ENCODE measurements around the gene CDK14. TPM values are rescaled to one million over a fixed set of nuclear protein-coding genes. Genes with fewer than 3 reads are reported as not detected.

The CDK14 gene
- polyA plus RNA-seq, 3 donors = 1.7 to 2.5 (median 2.1) TPM

DNA sequence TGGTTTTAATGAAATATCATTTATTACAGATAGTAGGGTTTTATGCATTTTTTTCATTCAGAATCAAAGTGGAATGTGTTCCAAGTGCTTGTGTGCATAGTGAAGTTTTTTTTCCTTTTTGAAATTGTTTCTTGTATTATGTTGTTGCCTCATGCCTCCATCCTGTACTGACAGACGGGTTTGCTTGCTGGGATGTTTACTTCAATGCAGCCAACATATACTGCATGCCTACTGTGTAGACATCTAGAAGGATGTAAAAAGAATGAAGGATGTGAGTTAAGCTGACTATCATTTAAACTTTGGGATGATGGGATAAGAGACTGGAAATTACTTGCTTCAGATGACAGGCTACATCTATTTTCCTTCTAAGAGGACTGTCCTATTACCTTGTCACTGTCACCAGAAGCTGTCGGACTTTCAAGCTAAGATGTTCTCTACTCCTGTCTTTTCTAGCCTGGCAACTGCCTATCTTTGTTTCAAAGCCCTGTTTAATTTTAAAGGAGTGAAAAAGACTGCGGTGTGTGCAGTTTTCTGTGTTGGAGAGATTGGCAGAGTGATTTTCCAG lies 243.7 kb downstream of the CDK14 start:
- H3K4me2 ChIP-seq (replicated peaks; ENCODE audit: extremely low read depth, low read length, poor library complexity, severe bottlenecking) = no peak overlapping the region
- peaks cover 18 to 21% of the 10 kb centered on the region in 2 donors for H3K9me3 ChIP-seq (replicated peaks in 1 of 2; ENCODE audit: control insufficient read depth in 1 of 2, insufficient read depth in 1 of 2, low read length in 2 of 2)
- H3K27ac Mint-ChIP-seq = no peak overlapping the region
- H2AFZ ChIP-seq (ENCODE audit: insufficient read depth, low read depth, low read length, poor library complexity, severe bottlenecking) = no peak overlapping the region
- H3K9me3 Mint-ChIP-seq = peaks cover 11 to 24% (median 19%) of the 10 kb centered on the region in 7 donors
- H3K36me3 ChIP-seq (replicated peaks in 1 of 2; ENCODE audit: control insufficient read depth in 1 of 2, insufficient read depth in 2 of 2, low read length in 2 of 2) = no peaks in the 10 kb centered on the region
- intact Hi-C loops (cut with micrococcal nuclease) = no loop called here
- no peak for DNase-seq
- no peaks in the 10 kb centered on the region for H3K4me1 Mint-ChIP-seq
- 100% methylated on average over 1 of the region's 3 CpGs for WGBS (ENCODE audit: insufficient coverage)
- no peaks in the 10 kb centered on the region for H3K79me2 ChIP-seq (ENCODE audit: insufficient read depth, low read length)
- H3K27me3 ChIP-seq (ENCODE audit: control insufficient read depth in 2 of 2, insufficient read depth in 2 of 2, low read length in 2 of 2) = no peaks in the 10 kb centered on the region
- no peaks in the 10 kb centered on the region for H3K4me1 ChIP-seq (ENCODE audit: control insufficient read depth in 1 of 2, insufficient read depth in 2 of 2, low read length in 2 of 2)
- H4K20me1 ChIP-seq (ENCODE audit: insufficient read depth, low read length) = no peaks in the 10 kb centered on the region
- peaks cover 4% of the 10 kb centered on the region in 2 donors for H3K36me3 Mint-ChIP-seq
- H3K4me3 Mint-ChIP-seq = no peak overlapping the region
- TF ChIP-seq, protein P1, sequence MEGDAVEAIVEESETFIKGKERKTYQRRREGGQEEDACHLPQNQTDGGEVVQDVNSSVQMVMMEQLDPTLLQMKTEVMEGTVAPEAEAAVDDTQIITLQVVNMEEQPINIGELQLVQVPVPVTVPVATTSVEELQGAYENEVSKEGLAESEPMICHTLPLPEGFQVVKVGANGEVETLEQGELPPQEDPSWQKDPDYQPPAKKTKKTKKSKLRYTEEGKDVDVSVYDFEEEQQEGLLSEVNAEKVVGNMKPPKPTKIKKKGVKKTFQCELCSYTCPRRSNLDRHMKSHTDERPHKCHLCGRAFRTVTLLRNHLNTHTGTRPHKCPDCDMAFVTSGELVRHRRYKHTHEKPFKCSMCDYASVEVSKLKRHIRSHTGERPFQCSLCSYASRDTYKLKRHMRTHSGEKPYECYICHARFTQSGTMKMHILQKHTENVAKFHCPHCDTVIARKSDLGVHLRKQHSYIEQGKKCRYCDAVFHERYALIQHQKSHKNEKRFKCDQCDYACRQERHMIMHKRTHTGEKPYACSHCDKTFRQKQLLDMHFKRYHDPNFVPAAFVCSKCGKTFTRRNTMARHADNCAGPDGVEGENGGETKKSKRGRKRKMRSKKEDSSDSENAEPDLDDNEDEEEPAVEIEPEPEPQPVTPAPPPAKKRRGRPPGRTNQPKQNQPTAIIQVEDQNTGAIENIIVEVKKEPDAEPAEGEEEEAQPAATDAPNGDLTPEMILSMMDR (IDR thresholded peaks at IDR 0.05) = no peak
- no peak overlapping the region for H3K9ac ChIP-seq (ENCODE audit: insufficient read depth, low read length, poor library complexity, severe bottlenecking)
- no peak overlapping the region for H3K27ac ChIP-seq (ENCODE audit: low read depth in 1 of 2, low read length in 2 of 2)
- no peaks in the 10 kb centered on the region for H3K27me3 Mint-ChIP-seq (ENCODE audit: low read depth in 3 of 3)
- no peak overlapping the region for H3K4me3 ChIP-seq (replicated peaks in 1 of 3; ENCODE audit: low read depth in 2 of 3, low read length in 3 of 3)

DNA sequence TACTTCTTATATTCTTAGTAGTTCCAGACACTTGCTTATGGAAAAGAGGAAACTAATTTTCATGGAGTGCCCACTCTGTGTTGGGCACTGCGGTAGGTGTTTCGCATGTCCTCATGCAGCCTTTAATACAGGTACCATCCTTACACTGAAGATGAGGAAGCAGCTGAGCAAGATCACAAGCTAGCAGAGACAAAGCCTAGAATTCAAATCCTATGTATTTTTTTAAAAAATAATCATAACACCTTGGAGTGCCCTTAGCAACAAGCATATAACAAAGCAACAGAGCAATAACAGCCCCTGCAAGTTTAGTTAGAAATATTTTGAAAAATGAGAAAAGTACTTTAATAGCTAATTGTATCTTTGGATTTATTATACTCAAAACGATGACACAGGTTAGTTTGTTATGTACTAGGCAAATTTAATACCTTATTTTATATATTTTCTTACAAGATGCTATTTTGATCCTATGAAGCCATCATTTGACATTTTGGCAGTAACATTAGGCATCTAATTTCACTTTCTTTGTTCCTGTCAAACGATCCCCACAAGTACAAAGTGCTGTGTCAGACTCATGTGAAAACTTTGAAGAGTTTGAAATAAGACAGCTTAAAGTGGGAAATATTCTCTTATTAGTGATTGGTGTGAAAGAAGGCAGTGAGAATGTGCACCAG lies 245.8 kb downstream of the CDK14 start:
- Histone ChIP-seq H4K20me1 (ENCODE audit: insufficient read depth, low read length) (no peaks in the 10 kb centered on the region), H3K36me3 (replicated peaks in 1 of 2; ENCODE audit: control insufficient read depth in 1 of 2, insufficient read depth in 2 of 2, low read length in 2 of 2) (no peaks in the 10 kb centered on the region), H3K27me3 (ENCODE audit: control insufficient read depth in 2 of 2, insufficient read depth in 2 of 2, low read length in 2 of 2) (no peaks in the 10 kb centered on the region), H3K27ac (ENCODE audit: low read depth in 1 of 2, low read length in 2 of 2) (no peak overlapping the region), H3K9ac (ENCODE audit: insufficient read depth, low read length, poor library complexity, severe bottlenecking) (no peak overlapping the region), H3K4me3 (replicated peaks in 1 of 3; ENCODE audit: low read depth in 2 of 3, low read length in 3 of 3) (no peak overlapping the region), H3K9me3 (replicated peaks in 1 of 2; ENCODE audit: control insufficient read depth in 1 of 2, insufficient read depth in 1 of 2, low read length in 2 of 2) (peaks cover 18 to 21% of the 10 kb centered on the region in 2 donors), H2AFZ (ENCODE audit: insufficient read depth, low read depth, low read length, poor library complexity, severe bottlenecking) (no peak overlapping the region), H3K79me2 (ENCODE audit: insufficient read depth, low read length) (no peaks in the 10 kb centered on the region), H3K4me2 (replicated peaks; ENCODE audit: extremely low read depth, low read length, poor library complexity, severe bottlenecking) (no peak overlapping the region), H3K4me1 (ENCODE audit: control insufficient read depth in 1 of 2, insufficient read depth in 2 of 2, low read length in 2 of 2) (no peaks in the 10 kb centered on the region)
- Mint-ChIP-seq H3K27ac (no peak overlapping the region), H3K9me3 (peaks cover 7 to 24% (median 17%) of the 10 kb centered on the region in 7 donors), H3K4me3 (no peak overlapping the region), H3K4me1 (no peaks in the 10 kb centered on the region), H3K27me3 (ENCODE audit: low read depth in 3 of 3) (no peaks in the 10 kb centered on the region), H3K36me3 (peaks cover 4% of the 10 kb centered on the region in 2 donors)
- WGBS (ENCODE audit: insufficient coverage) = no CpG with 5 or more reads among the region's 4 CpGs
- TF ChIP-seq, protein P1 (IDR thresholded peaks at IDR 0.05) = no peak
- no peak for DNase-seq
- intact Hi-C loops (cut with micrococcal nuclease) = no loop called here
